Measurements from ENCODE around the gene PLA2G6. TPM values are rescaled to one million over a fixed set of nuclear protein-coding genes. Genes with fewer than 3 reads are reported as not detected.

The PLA2G6 gene
- total and polyA plus RNA-seq, 2 of the 8 experiments (the other 6 are each of a cell fraction or from before 2014, with no cell fraction given) = 13.2 to 21.0 TPM

DNA sequence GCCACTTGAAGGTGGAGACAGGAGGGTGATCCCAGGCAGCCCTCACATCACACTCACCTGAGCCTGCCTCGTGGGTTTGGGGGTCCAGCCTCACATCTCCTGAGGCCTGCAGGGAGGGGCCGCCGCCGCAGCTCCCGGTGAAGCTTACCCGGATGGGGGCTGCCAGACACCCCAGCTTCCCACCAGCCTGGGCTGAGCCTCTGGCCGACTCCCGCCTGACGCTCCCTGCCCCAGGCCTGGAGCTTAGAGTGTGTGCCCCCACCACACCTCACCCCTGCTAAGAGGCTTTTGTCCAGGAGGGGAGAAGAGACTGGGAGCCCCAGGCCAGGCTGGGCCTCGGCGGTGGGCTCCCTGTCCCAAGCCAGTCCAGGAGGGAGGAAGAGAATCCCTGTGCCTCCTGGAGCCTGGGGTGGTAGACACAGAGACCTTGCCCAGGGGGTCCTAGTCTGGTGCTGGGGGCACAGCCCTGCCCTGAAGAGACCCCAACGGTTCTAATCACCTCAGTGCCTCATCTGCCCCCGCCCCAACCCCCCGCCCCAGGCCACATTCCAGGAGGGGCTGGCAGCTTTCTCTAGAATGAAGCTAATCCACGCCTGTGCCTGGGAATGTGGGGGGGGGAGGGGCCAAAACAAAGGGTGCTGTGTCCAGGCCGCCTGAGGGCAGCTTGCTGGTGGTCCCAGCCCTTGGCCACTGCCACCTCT lies 97.5 kb downstream of the PLA2G6 start, which contains the start of gene SLC16A8:
Gene SLC16A8, minus strand, starts transcription at position 254 of the 701 bp plus-strand sequence. CDS start 1,311 bp downstream, outside the sequence.
- peak within 1 kb of the TSS; percentile 2 to 37; a peak in 2 of 4 replicates for H3K4me2 ChIP-seq (ENCODE audit: insufficient read depth in 1 of 2, low read depth in 2 of 2, low read length in 2 of 2)
- TF ChIP-seq RFX5 (IDR thresholded peaks at IDR 0.05; ENCODE audit: borderline replicate concordance, low read depth, low read length) (no peak), POLR2AphosphoS5 (IDR thresholded peaks at IDR 0.05; ENCODE audit: low read depth, low read length) (no peak), RXRA (IDR thresholded peaks at IDR 0.05; ENCODE audit: insufficient read depth, low read depth, low read length) (no peak), FOSL1 (IDR thresholded peaks at IDR 0.05; ENCODE audit: insufficient read depth, low read depth, low read length) (no peak)

More for the DNA sequence above, 97.5 kb downstream of the PLA2G6 start, which contains the start of gene SLC16A8:
- Histone ChIP-seq H3K9ac (replicated peaks in 1 of 4; ENCODE audit: extremely low read depth in 1 of 4, low read depth in 3 of 4, low read length in 3 of 4) (no peak within 1 kb of the TSS), H3K27ac (ENCODE audit: low read depth, low read length) (no peak within 1 kb of the TSS), H4K91ac (replicated peaks; ENCODE audit: insufficient read length, low read length) (peak within 1 kb of the TSS; percentile 40), H3K79me2 (ENCODE audit: control insufficient read depth in 1 of 2, insufficient read depth in 2 of 2, low read length in 2 of 2) (no peaks in the 10 kb centered on the region), H2BK15ac (ENCODE audit: low read length) (peak within 1 kb of the TSS; percentile 72; the same call in 1 of the 2 replicates), H4K20me1 (replicated peaks in 1 of 2; ENCODE audit: control insufficient read depth in 1 of 2, insufficient read depth in 2 of 2, low read length in 2 of 2) (peaks cover 0 to 2% of the 10 kb centered on the region in 2 experiments), H2BK12ac (ENCODE audit: low read depth, low read length) (peak within 1 kb of the TSS; percentile 12; the same call in 1 of the 2 replicates), H3K23ac (ENCODE audit: insufficient read length) (no peak within 1 kb of the TSS), H2BK5ac (ENCODE audit: low read depth, low read length) (no peak within 1 kb of the TSS), H2AFZ (ENCODE audit: low read length) (no peak within 1 kb of the TSS), H2BK20ac (ENCODE audit: low read length) (peak within 1 kb of the TSS; percentile 75), H4K8ac (ENCODE audit: extremely low read depth, insufficient read depth, low read length) (peak within 1 kb of the TSS; percentile 62; the same call in 1 of the 2 replicates), H4K5ac (ENCODE audit: insufficient read length, low read depth, low read length) (no peak within 1 kb of the TSS), H2AK5ac (ENCODE audit: low read depth, low read length) (no peak within 1 kb of the TSS), H3K79me1 (ENCODE audit: low read depth, low read length) (no peaks in the 10 kb centered on the region), H3K4me3 (ENCODE audit: extremely low read depth in 1 of 4, insufficient read depth in 2 of 4, low read depth in 3 of 4, low read length in 4 of 4) (no peak within 1 kb of the TSS), H3K18ac (ENCODE audit: extremely low read depth, low read length) (peak within 1 kb of the TSS; percentile 32; the same call in 1 of the 2 replicates), H2BK120ac (replicated peaks; ENCODE audit: low read depth, low read length) (no peak within 1 kb of the TSS), H3K4me1 (replicated peaks in 1 of 4; ENCODE audit: control insufficient read depth in 3 of 4, insufficient read depth in 4 of 4, low read length in 3 of 4) (peaks cover 0 to 34% (median 23%) of the 10 kb centered on the region in 4 experiments; a peak in 6 of 7 replicates), H3K27me3 (replicated peaks in 1 of 4; ENCODE audit: control insufficient read depth in 3 of 4, extremely low read depth in 1 of 4, insufficient read depth in 3 of 4, low read length in 3 of 4) (peaks cover 7 to 41% (median 32%) of the 10 kb centered on the region in 4 experiments), H3K14ac (ENCODE audit: insufficient read length) (no peak within 1 kb of the TSS), H3K9me3 (ENCODE audit: insufficient read depth in 2 of 2, low read depth in 1 of 2, low read length in 1 of 2) (no peaks in the 10 kb centered on the region), H3K23me2 (ENCODE audit: low read depth, low read length) (peaks cover 3% of the 10 kb centered on the region), H3K36me3 (ENCODE audit: control insufficient read depth in 2 of 4, insufficient read depth in 4 of 4, low read length in 3 of 4) (no peaks in the 10 kb centered on the region), H3K56ac (replicated peaks; ENCODE audit: insufficient read length, low read depth, low read length) (no peak within 1 kb of the TSS), H3K4ac (replicated peaks; ENCODE audit: insufficient read length, low read depth, low read length) (no peak within 1 kb of the TSS)
- CTCF ChIA-PET (ENCODE audit: partially characterized antibody) = interaction anchor here (0.9 to 4.8 kb wide), 7 partner anchors 10 to 71 kb away, joined by 3 to 64 read pairs (median 8); no protein-coding TSS in a partner anchor
- WGBS, 2 experiments (ENCODE audit: extremely low coverage in 1 of 2, insufficient coverage in 1 of 2, insufficient read length in 1 of 2, insufficient replicate concordance in 2 of 2, low coverage in 1 of 2, low lambda C conversion rate in 2 of 2, missing lambda C conversion rate in 1 of 2) = 78% methylated on average over 11 of the region's 16 CpGs; no CpG with 5 or more reads in 1 of the 2 experiments
- FAIRE-seq (no peak), DNase-seq (ENCODE audit: low read depth in 1 of 2, low spot score in 2 of 2) (no peak)
- POLR2A ChIA-PET (ENCODE audit: partially characterized antibody) = interaction anchor here (0.8 to 1.5 kb wide), 5 partner anchors 9 to 81 kb away, joined by 3 to 5 read pairs (median 3); no protein-coding TSS in a partner anchor
